Panc1 (cell line): ENCODE data around the gene OPN3.
"Not testable (repeated sequence)": the region's sequence is repeated elsewhere in the genome, so short reads cannot be mapped to it uniquely, and the experiment has no call there.

Experiments used
- POLR2AphosphoS5 ChIP-seq: IDR thresholded peaks from 2 replicates; pipeline ENCODE4 v1.6.1; 2012; ENCODE audit warnings: mild to moderate bottlenecking, low read depth, low read length, moderate library complexity
- TCF7L2 ChIP-seq: IDR thresholded peaks from 2 replicates; pipeline ENCODE4 v1.6.1; 2011; ENCODE audit warnings: mild to moderate bottlenecking, low read depth, low read length, inconsistent platforms
- TF ChIP-seq, protein P1 (sequence below): fragments of 450-650 bp; IDR thresholded peaks from 2 replicates; pipeline ENCODE4 v1.5.1; 2017; ENCODE audit warnings: mild to moderate bottlenecking
- TF ChIP-seq, protein P2 (sequence below), 2 experiments: IDR thresholded peaks; 2 replicates each; pipeline ENCODE4 v1.6.1; 2011 to 2012; ENCODE audit warnings: low read depth in 2 of 2, control low read depth in 1 of 2, low read length in 1 of 2, mild to moderate bottlenecking in 1 of 2, moderate library complexity in 1 of 2; ENCODE audit not compliant: insufficient read depth in 1 of 2

DNA sequence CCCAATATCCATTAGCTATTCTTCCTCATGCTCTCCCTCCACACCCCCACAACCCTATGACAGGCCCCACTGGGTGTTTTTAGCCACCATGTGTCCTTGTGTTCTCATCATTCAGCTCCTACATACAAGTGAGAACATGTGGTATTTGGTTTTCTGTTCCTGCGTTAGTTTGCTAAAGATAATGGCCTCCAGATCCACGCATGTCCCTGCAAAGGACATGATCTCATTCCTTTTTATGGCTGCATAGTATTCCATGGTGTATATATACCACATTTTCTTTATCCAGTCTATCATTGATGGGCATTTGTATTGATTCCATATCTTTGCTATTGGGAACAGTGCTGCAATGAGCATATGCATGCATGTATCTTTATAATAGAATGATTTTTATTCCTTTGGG lies 18.8 kb upstream of the OPN3 start:
- TF ChIP-seq, protein P1, sequence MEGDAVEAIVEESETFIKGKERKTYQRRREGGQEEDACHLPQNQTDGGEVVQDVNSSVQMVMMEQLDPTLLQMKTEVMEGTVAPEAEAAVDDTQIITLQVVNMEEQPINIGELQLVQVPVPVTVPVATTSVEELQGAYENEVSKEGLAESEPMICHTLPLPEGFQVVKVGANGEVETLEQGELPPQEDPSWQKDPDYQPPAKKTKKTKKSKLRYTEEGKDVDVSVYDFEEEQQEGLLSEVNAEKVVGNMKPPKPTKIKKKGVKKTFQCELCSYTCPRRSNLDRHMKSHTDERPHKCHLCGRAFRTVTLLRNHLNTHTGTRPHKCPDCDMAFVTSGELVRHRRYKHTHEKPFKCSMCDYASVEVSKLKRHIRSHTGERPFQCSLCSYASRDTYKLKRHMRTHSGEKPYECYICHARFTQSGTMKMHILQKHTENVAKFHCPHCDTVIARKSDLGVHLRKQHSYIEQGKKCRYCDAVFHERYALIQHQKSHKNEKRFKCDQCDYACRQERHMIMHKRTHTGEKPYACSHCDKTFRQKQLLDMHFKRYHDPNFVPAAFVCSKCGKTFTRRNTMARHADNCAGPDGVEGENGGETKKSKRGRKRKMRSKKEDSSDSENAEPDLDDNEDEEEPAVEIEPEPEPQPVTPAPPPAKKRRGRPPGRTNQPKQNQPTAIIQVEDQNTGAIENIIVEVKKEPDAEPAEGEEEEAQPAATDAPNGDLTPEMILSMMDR, result not testable (repeated sequence)
- not testable (repeated sequence) for TF ChIP-seq POLR2AphosphoS5, TCF7L2
- TF ChIP-seq, protein P2, sequence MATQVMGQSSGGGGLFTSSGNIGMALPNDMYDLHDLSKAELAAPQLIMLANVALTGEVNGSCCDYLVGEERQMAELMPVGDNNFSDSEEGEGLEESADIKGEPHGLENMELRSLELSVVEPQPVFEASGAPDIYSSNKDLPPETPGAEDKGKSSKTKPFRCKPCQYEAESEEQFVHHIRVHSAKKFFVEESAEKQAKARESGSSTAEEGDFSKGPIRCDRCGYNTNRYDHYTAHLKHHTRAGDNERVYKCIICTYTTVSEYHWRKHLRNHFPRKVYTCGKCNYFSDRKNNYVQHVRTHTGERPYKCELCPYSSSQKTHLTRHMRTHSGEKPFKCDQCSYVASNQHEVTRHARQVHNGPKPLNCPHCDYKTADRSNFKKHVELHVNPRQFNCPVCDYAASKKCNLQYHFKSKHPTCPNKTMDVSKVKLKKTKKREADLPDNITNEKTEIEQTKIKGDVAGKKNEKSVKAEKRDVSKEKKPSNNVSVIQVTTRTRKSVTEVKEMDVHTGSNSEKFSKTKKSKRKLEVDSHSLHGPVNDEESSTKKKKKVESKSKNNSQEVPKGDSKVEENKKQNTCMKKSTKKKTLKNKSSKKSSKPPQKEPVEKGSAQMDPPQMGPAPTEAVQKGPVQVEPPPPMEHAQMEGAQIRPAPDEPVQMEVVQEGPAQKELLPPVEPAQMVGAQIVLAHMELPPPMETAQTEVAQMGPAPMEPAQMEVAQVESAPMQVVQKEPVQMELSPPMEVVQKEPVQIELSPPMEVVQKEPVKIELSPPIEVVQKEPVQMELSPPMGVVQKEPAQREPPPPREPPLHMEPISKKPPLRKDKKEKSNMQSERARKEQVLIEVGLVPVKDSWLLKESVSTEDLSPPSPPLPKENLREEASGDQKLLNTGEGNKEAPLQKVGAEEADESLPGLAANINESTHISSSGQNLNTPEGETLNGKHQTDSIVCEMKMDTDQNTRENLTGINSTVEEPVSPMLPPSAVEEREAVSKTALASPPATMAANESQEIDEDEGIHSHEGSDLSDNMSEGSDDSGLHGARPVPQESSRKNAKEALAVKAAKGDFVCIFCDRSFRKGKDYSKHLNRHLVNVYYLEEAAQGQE (IDR thresholded peaks at IDR 0.05; ENCODE audit: insufficient read depth in 1 of 2, low read depth in 2 of 2, low read length in 1 of 2), result not testable (repeated sequence)
